ENCODE measurements around the gene ARG1.

Gene ARG1

DNA sequence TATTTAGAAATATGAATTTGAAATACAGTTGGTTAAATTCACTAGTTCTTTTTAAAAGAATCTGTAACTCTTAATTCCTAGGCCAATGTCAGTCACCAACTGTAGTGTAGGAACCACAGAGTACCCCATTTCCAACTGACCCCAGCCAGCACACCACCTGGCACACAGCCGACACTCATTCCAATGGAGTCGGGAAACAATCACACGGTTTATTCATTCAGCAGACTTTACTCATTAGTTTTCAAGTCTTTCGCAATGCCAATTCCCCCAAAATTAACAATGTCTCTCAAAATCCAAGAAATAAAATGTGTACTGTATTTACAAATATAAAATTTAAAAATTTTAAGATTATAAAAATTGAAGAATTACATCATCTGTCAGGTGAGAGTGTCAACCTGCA is 13.5 kb downstream of the ARG1 start:
- Histone ChIP-seq H3K27me3 (ENCODE audit: low read depth, low read length) (no peaks in the 10 kb centered on the region), H3K4me1 (ENCODE audit: control insufficient read depth in 1 of 2, insufficient read depth in 2 of 2, low read length in 2 of 2) (no peaks in the 10 kb centered on the region), H3K27ac (ENCODE audit: low read length) (no peak overlapping the region), H3K36me3 (ENCODE audit: control insufficient read depth in 1 of 2, insufficient read depth in 2 of 2, low read length in 2 of 2) (peaks cover 41 to 78% of the 10 kb centered on the region in 2 donors), H3K4me3 (ENCODE audit: low read depth in 1 of 2, low read length in 2 of 2) (no peak overlapping the region), H3K9me3 (ENCODE audit: control insufficient read depth in 1 of 2, low read length in 2 of 2) (no peaks in the 10 kb centered on the region)

DNA sequence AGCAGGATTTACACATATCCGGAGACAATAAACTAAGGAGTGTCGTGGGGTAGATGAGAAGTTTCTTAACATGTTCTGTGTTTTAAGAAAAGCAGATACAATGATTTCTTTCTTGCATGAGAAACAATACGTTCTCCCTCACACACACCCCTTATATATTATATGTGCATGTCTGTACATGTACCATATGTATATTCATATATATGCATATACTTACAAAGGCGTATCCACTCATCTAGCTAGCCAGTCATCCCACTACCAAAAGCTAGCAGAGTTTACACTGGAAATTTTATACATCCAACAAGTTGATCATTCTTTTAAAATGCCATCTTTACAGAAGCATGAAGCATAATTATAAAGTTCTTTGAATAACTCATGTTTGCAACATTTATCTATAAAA is 14.9 kb downstream of the ARG1 start:
- Histone ChIP-seq H3K4me1 (ENCODE audit: control insufficient read depth in 1 of 2, insufficient read depth in 2 of 2, low read length in 2 of 2) (no peaks in the 10 kb centered on the region), H3K27ac (ENCODE audit: low read length) (no peak overlapping the region), H3K4me3 (ENCODE audit: low read depth in 1 of 2, low read length in 2 of 2) (no peak overlapping the region), H3K9me3 (ENCODE audit: control insufficient read depth in 1 of 2, low read length in 2 of 2) (no peaks in the 10 kb centered on the region), H3K36me3 (ENCODE audit: control insufficient read depth in 1 of 2, insufficient read depth in 2 of 2, low read length in 2 of 2) (peaks cover 43 to 83% of the 10 kb centered on the region in 2 donors), H3K27me3 (ENCODE audit: low read depth, low read length) (no peaks in the 10 kb centered on the region)

DNA sequence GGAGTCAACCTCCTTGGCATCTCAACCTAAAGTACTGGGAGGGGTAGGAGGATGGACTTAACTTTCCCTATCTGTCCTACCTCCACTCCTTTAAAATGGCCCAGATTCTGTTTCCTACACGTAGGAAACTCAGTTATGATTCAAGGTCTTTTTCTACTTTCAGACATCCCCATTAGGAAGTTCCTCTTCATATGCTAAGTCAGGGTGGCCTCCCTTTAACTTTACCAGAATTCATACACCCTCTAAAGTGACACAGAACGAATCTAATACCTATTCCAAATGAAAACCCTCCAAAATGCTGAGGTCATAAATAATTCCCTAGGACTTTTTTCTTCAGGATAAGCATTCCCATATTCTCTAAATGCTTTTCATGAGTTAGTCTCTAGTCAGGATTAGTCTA is 15.6 kb downstream of the ARG1 start:
- no peaks in the 10 kb centered on the region for H3K4me1 ChIP-seq (ENCODE audit: control insufficient read depth in 1 of 2, insufficient read depth in 2 of 2, low read length in 2 of 2)
- H3K36me3 ChIP-seq (ENCODE audit: control insufficient read depth in 1 of 2, insufficient read depth in 2 of 2, low read length in 2 of 2) = peaks cover 42 to 79% of the 10 kb centered on the region in 2 donors
- H3K4me3 ChIP-seq (ENCODE audit: low read depth in 1 of 2, low read length in 2 of 2) = no peak overlapping the region

DNA sequence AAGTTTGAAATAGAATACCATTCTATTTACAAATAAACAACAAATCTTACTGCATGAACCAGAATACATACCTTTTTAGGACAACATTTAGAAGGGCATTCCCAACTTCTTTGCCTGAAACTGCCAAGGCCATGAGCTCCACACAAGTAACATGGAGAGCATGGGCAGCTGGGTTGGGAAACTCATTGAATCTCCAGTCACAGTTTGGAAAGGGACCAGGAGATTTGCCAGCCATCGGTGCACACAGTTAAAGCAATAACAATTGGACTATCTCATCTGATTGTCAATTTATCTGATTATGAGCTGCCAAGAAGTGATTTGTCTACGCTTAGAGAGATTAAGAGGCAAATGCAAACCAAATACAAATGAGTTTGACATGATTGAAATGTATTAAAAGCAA is 19.9 kb downstream of the ARG1 start:
- Histone ChIP-seq H3K36me3 (ENCODE audit: control insufficient read depth in 1 of 2, insufficient read depth in 2 of 2, low read length in 2 of 2) (peaks cover 63 to 85% of the 10 kb centered on the region in 2 donors), H3K27me3 (ENCODE audit: low read depth, low read length) (no peaks in the 10 kb centered on the region), H3K9me3 (ENCODE audit: control insufficient read depth in 1 of 2, low read length in 2 of 2) (no peaks in the 10 kb centered on the region), H3K27ac (ENCODE audit: low read length) (no peak overlapping the region), H3K4me3 (ENCODE audit: low read depth in 1 of 2, low read length in 2 of 2) (no peak overlapping the region), H3K4me1 (ENCODE audit: control insufficient read depth in 1 of 2, insufficient read depth in 2 of 2, low read length in 2 of 2) (no peaks in the 10 kb centered on the region)

More for the DNA sequence above, 15.6 kb downstream of the ARG1 start:
- no peaks in the 10 kb centered on the region for H3K9me3 ChIP-seq (ENCODE audit: control insufficient read depth in 1 of 2, low read length in 2 of 2)
- no peak overlapping the region for H3K27ac ChIP-seq (ENCODE audit: low read length)
- H3K27me3 ChIP-seq (ENCODE audit: low read depth, low read length) = no peaks in the 10 kb centered on the region

DNA sequence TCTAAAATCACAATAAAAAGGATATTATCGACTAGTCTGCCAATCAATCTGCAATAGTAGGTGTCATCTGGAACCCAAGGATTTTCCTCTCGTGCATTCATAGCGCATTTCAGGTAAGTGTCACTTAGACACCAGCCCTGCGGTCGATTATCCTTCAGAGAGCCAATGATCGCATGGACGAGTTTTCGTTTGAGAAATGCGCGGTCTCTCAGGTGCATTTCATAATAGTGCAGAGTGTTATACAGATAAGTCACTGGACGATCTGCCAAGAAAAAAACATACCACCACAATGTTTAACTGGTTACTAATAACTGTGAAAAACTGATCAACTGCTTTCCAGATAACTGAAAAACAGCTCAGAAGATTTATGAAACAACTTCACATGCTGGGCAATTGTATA is 21.0 kb downstream of the ARG1 start:
- H3K27me3 ChIP-seq (ENCODE audit: low read depth, low read length) = no peaks in the 10 kb centered on the region
- H3K9me3 ChIP-seq (ENCODE audit: control insufficient read depth in 1 of 2, low read length in 2 of 2) = no peaks in the 10 kb centered on the region
- no peak overlapping the region for H3K27ac ChIP-seq (ENCODE audit: low read length)
- no peak overlapping the region for H3K4me3 ChIP-seq (ENCODE audit: low read depth in 1 of 2, low read length in 2 of 2)
- H3K36me3 ChIP-seq (ENCODE audit: control insufficient read depth in 1 of 2, insufficient read depth in 2 of 2, low read length in 2 of 2) = peaks cover 63 to 88% of the 10 kb centered on the region in 2 donors
- no peaks in the 10 kb centered on the region for H3K4me1 ChIP-seq (ENCODE audit: control insufficient read depth in 1 of 2, insufficient read depth in 2 of 2, low read length in 2 of 2)

DNA sequence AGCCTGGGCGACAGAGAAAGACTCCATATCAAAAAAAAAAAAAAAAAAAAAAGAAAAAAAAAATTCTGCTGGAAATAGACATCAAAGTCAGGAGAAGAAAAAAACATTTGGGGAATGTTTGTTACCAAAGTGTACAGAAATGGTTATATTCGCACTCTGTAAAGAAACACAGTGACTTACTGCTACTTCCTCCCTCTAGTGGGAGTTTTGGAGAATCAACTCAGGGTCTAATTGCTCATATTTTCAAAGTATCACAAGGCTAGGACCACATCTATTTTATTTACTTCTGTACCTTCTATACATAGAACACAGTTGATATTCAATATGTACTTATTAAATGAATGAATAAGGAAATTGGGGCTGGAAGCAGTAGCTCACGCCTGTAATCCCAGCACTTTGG is 24.4 kb downstream of the ARG1 start:
- Histone ChIP-seq H3K27ac (ENCODE audit: low read length) (no peak overlapping the region), H3K9me3 (ENCODE audit: control insufficient read depth in 1 of 2, low read length in 2 of 2) (no peaks in the 10 kb centered on the region), H3K36me3 (ENCODE audit: control insufficient read depth in 1 of 2, insufficient read depth in 2 of 2, low read length in 2 of 2) (peaks cover 77 to 88% of the 10 kb centered on the region in 2 donors), H3K27me3 (ENCODE audit: low read depth, low read length) (no peaks in the 10 kb centered on the region), H3K4me1 (ENCODE audit: control insufficient read depth in 1 of 2, insufficient read depth in 2 of 2, low read length in 2 of 2) (no peaks in the 10 kb centered on the region), H3K4me3 (ENCODE audit: low read depth in 1 of 2, low read length in 2 of 2) (no peak overlapping the region)

DNA sequence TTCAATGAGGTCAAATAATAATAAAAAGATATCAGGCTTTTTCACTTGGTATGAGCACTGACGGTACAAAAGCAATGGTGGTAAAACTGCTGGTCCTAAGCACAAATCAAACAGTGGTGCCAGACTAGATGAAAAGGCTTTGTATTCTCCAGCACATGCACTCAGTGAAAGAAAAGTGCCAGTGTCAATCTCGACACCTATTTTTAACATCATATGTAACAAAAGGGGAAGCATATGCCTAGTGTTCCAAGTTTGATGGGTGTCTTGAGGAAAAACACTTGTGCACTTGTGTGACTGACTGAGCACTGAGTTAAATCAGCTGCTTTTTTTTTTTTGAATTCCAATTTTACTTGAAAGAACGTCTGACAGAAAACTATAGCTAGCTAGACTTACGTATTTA is 27.7 kb downstream of the ARG1 start:
- Histone ChIP-seq H3K27me3 (ENCODE audit: low read depth, low read length) (no peaks in the 10 kb centered on the region), H3K4me3 (ENCODE audit: low read depth in 1 of 2, low read length in 2 of 2) (no peak overlapping the region), H3K27ac (ENCODE audit: low read length) (no peak overlapping the region), H3K4me1 (ENCODE audit: control insufficient read depth in 1 of 2, insufficient read depth in 2 of 2, low read length in 2 of 2) (no peaks in the 10 kb centered on the region), H3K36me3 (ENCODE audit: control insufficient read depth in 1 of 2, insufficient read depth in 2 of 2, low read length in 2 of 2) (peaks cover 71 to 82% of the 10 kb centered on the region in 2 donors), H3K9me3 (ENCODE audit: control insufficient read depth in 1 of 2, low read length in 2 of 2) (no peaks in the 10 kb centered on the region)

DNA sequence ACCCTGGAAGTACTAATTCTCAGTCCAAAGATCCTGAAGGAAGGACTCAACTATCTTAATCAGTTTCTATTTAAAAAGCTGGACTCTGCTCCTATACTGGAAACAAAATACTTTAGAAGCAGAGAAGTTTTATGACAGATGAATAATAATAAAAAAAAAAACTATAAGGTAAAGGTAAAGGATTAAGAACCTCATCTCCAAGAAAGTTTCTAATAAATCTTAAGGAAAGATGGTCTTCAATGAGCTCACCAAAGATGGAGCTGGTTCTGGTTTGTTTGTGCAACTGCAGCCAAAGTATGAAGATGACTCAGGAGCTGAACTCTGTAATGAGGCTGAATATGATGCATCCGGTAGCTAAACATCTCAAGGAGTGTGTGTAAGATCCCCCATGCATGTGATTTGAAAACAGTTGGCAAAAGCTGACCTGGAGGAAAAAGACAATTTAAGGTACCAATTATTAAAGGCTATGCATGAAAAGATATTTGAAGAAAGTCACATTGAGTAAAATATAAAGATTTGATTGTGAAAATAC is 29.8 kb downstream of the ARG1 start:
- peaks cover 70 to 72% of the 10 kb centered on the region in 2 donors for H3K36me3 ChIP-seq (ENCODE audit: control insufficient read depth in 1 of 2, insufficient read depth in 2 of 2, low read length in 2 of 2)
- no peak overlapping the region for H3K27ac ChIP-seq (ENCODE audit: low read length)
- no peaks in the 10 kb centered on the region for H3K27me3 ChIP-seq (ENCODE audit: low read depth, low read length)

DNA sequence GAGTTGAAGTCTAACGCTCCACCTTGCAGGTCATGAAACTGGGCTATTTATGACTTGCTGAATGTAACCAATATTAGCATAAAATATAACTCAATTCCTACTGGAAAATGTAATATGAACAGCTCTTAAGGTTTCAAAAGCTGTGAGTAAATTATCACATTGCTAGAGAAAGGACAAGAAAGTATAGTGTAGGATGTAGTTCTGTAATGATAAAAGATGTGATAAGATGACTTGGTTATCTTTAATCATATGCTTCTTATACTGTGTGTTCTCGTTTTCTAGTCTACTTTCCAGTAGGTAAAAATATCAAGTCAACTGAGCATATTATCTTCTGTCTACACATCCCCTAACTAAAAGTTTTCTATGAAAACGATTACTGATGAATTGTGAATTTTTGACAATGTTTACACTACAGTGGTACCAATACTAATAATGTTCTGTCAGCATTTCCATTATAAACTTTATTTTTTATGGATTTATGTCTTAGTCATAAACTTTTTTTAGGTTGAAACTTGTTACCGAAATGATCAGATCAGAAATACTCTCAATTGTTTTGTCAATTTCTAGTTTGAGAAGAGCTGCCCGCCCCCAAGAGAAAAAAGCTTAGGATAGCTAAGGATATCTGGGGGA is 40.4 kb downstream of the ARG1 start:
- H3K27me3 ChIP-seq (ENCODE audit: low read depth, low read length) = no peaks in the 10 kb centered on the region
- H3K27ac ChIP-seq (ENCODE audit: low read length) = no peak overlapping the region
- H3K4me1 ChIP-seq (ENCODE audit: control insufficient read depth in 1 of 2, insufficient read depth in 2 of 2, low read length in 2 of 2) = no peaks in the 10 kb centered on the region
- no peaks in the 10 kb centered on the region for H3K9me3 ChIP-seq (ENCODE audit: control insufficient read depth in 1 of 2, low read length in 2 of 2)
- no peak overlapping the region for H3K4me3 ChIP-seq (ENCODE audit: low read depth in 1 of 2, low read length in 2 of 2)
- H3K36me3 ChIP-seq (ENCODE audit: control insufficient read depth in 1 of 2, insufficient read depth in 2 of 2, low read length in 2 of 2) = peaks cover 61 to 81% of the 10 kb centered on the region in 2 donors

More for the DNA sequence above, 29.8 kb downstream of the ARG1 start:
- H3K9me3 ChIP-seq (ENCODE audit: control insufficient read depth in 1 of 2, low read length in 2 of 2) = no peaks in the 10 kb centered on the region
- no peak overlapping the region for H3K4me3 ChIP-seq (ENCODE audit: low read depth in 1 of 2, low read length in 2 of 2)
- H3K4me1 ChIP-seq (ENCODE audit: control insufficient read depth in 1 of 2, insufficient read depth in 2 of 2, low read length in 2 of 2) = no peaks in the 10 kb centered on the region

DNA sequence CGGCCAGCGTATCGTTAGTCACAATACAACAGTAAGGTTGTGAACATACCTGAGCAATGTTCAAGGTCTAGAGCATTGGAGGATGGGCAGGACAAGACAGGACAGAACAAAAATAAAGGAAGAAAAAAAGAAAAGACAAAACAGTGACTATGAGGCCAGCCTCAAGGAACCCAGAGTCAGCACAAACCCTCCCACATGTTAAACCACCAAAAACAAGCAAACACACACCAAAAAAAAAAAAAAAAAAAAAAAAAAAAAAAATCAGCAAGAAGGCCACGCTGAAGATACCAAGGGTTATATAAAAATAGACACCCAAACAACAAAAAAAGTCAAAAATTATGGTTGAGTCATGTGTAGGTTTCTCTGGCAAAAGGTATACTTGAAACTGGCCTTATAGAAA is 42.2 kb downstream of the ARG1 start:
- H3K4me3 ChIP-seq (ENCODE audit: low read depth in 1 of 2, low read length in 2 of 2) = no peak overlapping the region
- H3K9me3 ChIP-seq (ENCODE audit: control insufficient read depth in 1 of 2, low read length in 2 of 2) = no peaks in the 10 kb centered on the region
- no peak overlapping the region for H3K27ac ChIP-seq (ENCODE audit: low read length)
- peaks cover 58 to 83% of the 10 kb centered on the region in 2 donors for H3K36me3 ChIP-seq (ENCODE audit: control insufficient read depth in 1 of 2, insufficient read depth in 2 of 2, low read length in 2 of 2)
- H3K4me1 ChIP-seq (ENCODE audit: control insufficient read depth in 1 of 2, insufficient read depth in 2 of 2, low read length in 2 of 2) = no peaks in the 10 kb centered on the region
- H3K27me3 ChIP-seq (ENCODE audit: low read depth, low read length) = no peaks in the 10 kb centered on the region

DNA sequence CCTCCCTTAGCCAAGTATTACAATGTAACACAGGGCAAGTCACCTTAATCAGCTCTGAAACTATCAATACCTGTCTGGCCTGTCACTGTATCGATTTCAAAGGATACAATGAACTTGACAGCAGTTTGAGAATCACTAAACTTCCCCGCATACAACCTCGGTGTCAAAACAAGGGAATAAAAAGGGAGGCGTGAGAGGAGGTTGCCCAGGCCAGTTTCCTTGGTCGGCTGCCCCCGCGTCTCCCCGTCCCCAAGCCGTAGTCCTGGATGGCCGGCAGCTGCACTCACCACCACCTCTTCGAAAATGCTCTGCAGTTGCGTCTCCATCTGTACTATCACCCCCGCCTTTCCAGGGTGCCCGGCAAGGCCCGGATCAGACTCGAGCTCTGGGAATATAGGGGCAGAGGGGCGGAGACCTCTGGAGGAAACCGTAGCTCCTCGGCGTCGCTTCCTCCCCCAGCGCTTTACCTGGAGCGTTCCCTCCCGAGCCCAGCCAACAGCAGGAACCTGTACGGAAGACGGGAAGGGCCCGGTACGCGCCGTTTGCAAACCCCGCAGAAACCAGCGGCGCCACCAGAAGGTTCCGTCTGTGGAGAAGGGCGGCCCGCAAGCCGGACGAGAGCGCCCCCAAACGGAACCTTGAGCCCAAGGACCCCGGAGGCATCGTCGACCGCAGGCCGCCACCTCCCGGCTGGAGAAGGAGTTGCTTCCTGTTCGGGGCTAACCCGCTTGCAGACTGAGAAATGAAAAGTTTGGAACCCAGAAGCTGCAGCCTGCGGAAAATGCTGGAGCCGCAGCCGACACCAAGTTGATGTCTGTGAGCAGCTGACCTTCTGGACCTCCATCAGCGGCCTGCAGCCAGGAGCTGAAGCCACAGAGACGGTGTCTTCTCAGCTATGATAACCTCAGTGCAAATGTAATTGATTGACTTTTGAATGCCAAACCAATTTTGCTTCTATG is 55.0 kb downstream of the ARG1 start, which contains the start of gene MED23:
Gene MED23, minus strand, starts transcription at position 519 of the 959 bp plus-strand sequence. Its CDS starts 193 bp downstream, at position 326.
- H3K9me3 ChIP-seq (ENCODE audit: control insufficient read depth in 1 of 2, low read length in 2 of 2) = no peaks in the 10 kb centered on the region
- H3K4me1 ChIP-seq (ENCODE audit: control insufficient read depth in 1 of 2, insufficient read depth in 2 of 2, low read length in 2 of 2) = peaks cover 0 to 21% of the 10 kb centered on the region in 2 donors
- peaks cover 16 to 19% of the 10 kb centered on the region in 2 donors for H3K36me3 ChIP-seq (ENCODE audit: control insufficient read depth in 1 of 2, insufficient read depth in 2 of 2, low read length in 2 of 2)
- peak within 1 kb of the TSS; percentile 93 to 98 for H3K4me3 ChIP-seq (ENCODE audit: low read depth in 1 of 2, low read length in 2 of 2)
- peak within 1 kb of the TSS; percentile 82 for H3K27ac ChIP-seq (ENCODE audit: low read length)
- H3K27me3 ChIP-seq (ENCODE audit: low read depth, low read length) = no peaks in the 10 kb centered on the region

Measured in muscle layer of duodenum (tissue), 2 donors.